H9 (cell line): ENCODE results near the gene NCOA1. TPM values are rescaled to one million over a fixed set of nuclear protein-coding genes. Genes with fewer than 3 reads are reported as not detected.

Experiments used
- DNase-seq: peaks from one replicate; pipeline ENCODE4 v3.0.0-alpha.2; 2017
- H2AFZ ChIP-seq: one replicate; pipeline ENCODE4 v1.6.1; 2013; ENCODE audit warnings: mild to moderate bottlenecking, low read length, control low read depth, moderate library complexity
- H2AK5ac ChIP-seq: 2 replicates; pipeline ENCODE4 v1.6.1; 2013; ENCODE audit warnings: low read length, control low read depth, mixed read lengths; ENCODE audit not compliant: insufficient read length
- H2BK120ac ChIP-seq: one replicate; pipeline ENCODE4 v1.6.1; 2013; ENCODE audit warnings: low read depth, mild to moderate bottlenecking, low read length, control low read depth, inconsistent platforms; ENCODE audit not compliant: poor library complexity, severe bottlenecking
- H2BK12ac ChIP-seq: 2 replicates; pipeline ENCODE4 v1.6.1; 2013; ENCODE audit warnings: low read length, control low read depth, mixed read lengths, low read depth; ENCODE audit not compliant: insufficient read length
- H2BK15ac ChIP-seq: 2 replicates; pipeline ENCODE4 v1.6.1; 2013; ENCODE audit warnings: low read depth, low read length, control low read depth
- H2BK20ac ChIP-seq: one replicate; pipeline ENCODE4 v1.6.1; 2013; ENCODE audit warnings: low read depth, mild to moderate bottlenecking, low read length, control low read depth, inconsistent platforms; ENCODE audit not compliant: poor library complexity, severe bottlenecking
- H2BK5ac ChIP-seq: 2 replicates; pipeline ENCODE4 v1.6.1; 2013; ENCODE audit warnings: low read length, control low read depth, mixed read lengths; ENCODE audit not compliant: insufficient read length
- H3K14ac ChIP-seq: 2 replicates; pipeline ENCODE4 v1.6.1; 2013; ENCODE audit warnings: low read length, control low read depth; ENCODE audit not compliant: insufficient read depth
- H3K18ac ChIP-seq: 2 replicates; pipeline ENCODE4 v1.6.1; 2013; ENCODE audit warnings: low read depth, mild to moderate bottlenecking, mixed read lengths, low read length, control low read depth; ENCODE audit not compliant: insufficient read length
- H3K23ac ChIP-seq: 2 replicates; pipeline ENCODE4 v1.6.1; 2013; ENCODE audit warnings: low read length, control low read depth, mixed read lengths, low read depth; ENCODE audit not compliant: insufficient read length
- H3K23me2 ChIP-seq: 2 replicates; pipeline ENCODE4 v1.6.1; 2013; ENCODE audit warnings: low read depth, mild to moderate bottlenecking, mixed read lengths, low read length, control low read depth; ENCODE audit not compliant: insufficient read length, poor library complexity, severe bottlenecking
- H3K27ac ChIP-seq: 2 replicates; pipeline ENCODE4 v1.5.1; 2013; ENCODE audit warnings: low read length, control low read depth, mixed read lengths, low read depth; ENCODE audit not compliant: insufficient read length
- H3K27me3 ChIP-seq: 2 replicates; pipeline ENCODE4 v1.6.1; 2013; ENCODE audit warnings: low read length, control low read depth, inconsistent platforms; ENCODE audit not compliant: insufficient read depth
- H3K4ac ChIP-seq: 2 replicates; pipeline ENCODE4 v1.6.1; 2013; ENCODE audit warnings: low read depth, mild to moderate bottlenecking, control low read depth, inconsistent platforms, low read length, moderate library complexity
- H3K4me1 ChIP-seq: 2 replicates; pipeline ENCODE4 v1.6.1; 2013; ENCODE audit warnings: low read length, control low read depth, inconsistent platforms; ENCODE audit not compliant: insufficient read depth
- H3K4me2 ChIP-seq: 2 replicates; pipeline ENCODE4 v1.6.1; 2013; ENCODE audit warnings: low read length, control low read depth, mixed read lengths; ENCODE audit not compliant: insufficient read length, insufficient read depth
- H3K56ac ChIP-seq: 2 replicates; pipeline ENCODE4 v1.6.1; 2013; ENCODE audit warnings: low read depth, mild to moderate bottlenecking, mixed read lengths, low read length, control low read depth; ENCODE audit not compliant: insufficient read length
- H3K79me1 ChIP-seq: 2 replicates; pipeline ENCODE4 v1.6.1; 2013; ENCODE audit warnings: low read depth, mild to moderate bottlenecking, moderate library complexity, low read length, control low read depth, inconsistent platforms; ENCODE audit not compliant: insufficient read depth, poor library complexity, severe bottlenecking
- H3K79me2 ChIP-seq: 2 replicates; pipeline ENCODE4 v1.6.1; 2013; ENCODE audit warnings: low read length, control low read depth, inconsistent platforms; ENCODE audit not compliant: insufficient read depth
- H3K9ac ChIP-seq: 2 replicates; pipeline ENCODE4 v1.6.1; 2013; ENCODE audit warnings: low read length, control low read depth, mixed read lengths; ENCODE audit not compliant: insufficient read length; ENCODE audit errors: extremely low read depth
- H3K9me3 ChIP-seq: one replicate; pipeline ENCODE4 v1.6.1; 2013; ENCODE audit warnings: low read depth, low read length, inconsistent platforms; ENCODE audit not compliant: control insufficient read depth
- H3T11ph ChIP-seq: one replicate; pipeline ENCODE4 v1.6.1; 2013; ENCODE audit warnings: mild to moderate bottlenecking, low read length, control low read depth, inconsistent platforms
- H4K20me1 ChIP-seq: one replicate; pipeline ENCODE4 v1.6.1; 2013; ENCODE audit not compliant: control insufficient read depth, insufficient read length, insufficient read depth
- H4K5ac ChIP-seq: 2 replicates; pipeline ENCODE4 v1.6.1; 2013; ENCODE audit warnings: low read depth, mild to moderate bottlenecking, mixed read lengths, low read length, control low read depth; ENCODE audit not compliant: insufficient read length
- H4K8ac ChIP-seq: replicated peaks from 2 replicates; pipeline ENCODE4 v1.6.1; 2013; ENCODE audit warnings: low read length, control low read depth, mixed read lengths, low read depth; ENCODE audit not compliant: insufficient read length
- H4K91ac ChIP-seq: 2 replicates; pipeline ENCODE4 v1.6.1; 2013; ENCODE audit warnings: low read depth, mild to moderate bottlenecking, moderate library complexity, mixed read lengths, low read length, control low read depth; ENCODE audit not compliant: insufficient read length
- H3K27ac Mint-ChIP-seq, 3 experiments: 2 replicates in 2 of 3; 3 replicates in 1 of 3; pipeline ENCODE4 v1.8.0; 2020 to 2021; ENCODE audit warnings: mixed read lengths in 3 of 3, mild to moderate bottlenecking in 1 of 3, moderate library complexity in 1 of 3
- H3K27me3 Mint-ChIP-seq: 2 replicates; pipeline ENCODE4 v1.8.0; 2021; ENCODE audit warnings: low read depth, mild to moderate bottlenecking, moderate library complexity, mixed read lengths
- H3K36me3 Mint-ChIP-seq, 3 experiments: 2 replicates in 2 of 3; 3 replicates in 1 of 3; pipeline ENCODE4 v1.8.0; 2020 to 2021; ENCODE audit warnings: low read depth in 3 of 3, mixed read lengths in 3 of 3; ENCODE audit not compliant: insufficient read depth in 1 of 3
- H3K4me1 Mint-ChIP-seq, 2 experiments: 2 replicates each; pipeline ENCODE4 v1.8.0; 2020; ENCODE audit warnings: mixed read lengths in 2 of 2
- H3K4me3 Mint-ChIP-seq, 2 experiments: 2 replicates in 1 of 2; 3 replicates in 1 of 2; pipeline ENCODE4 v1.8.0; 2020 to 2021; ENCODE audit warnings: mild to moderate bottlenecking in 2 of 2, mixed read lengths in 2 of 2, moderate library complexity in 1 of 2
- H3K9me3 Mint-ChIP-seq, 2 experiments: 2 replicates in 1 of 2; 3 replicates in 1 of 2; pipeline ENCODE4 v1.8.0; 2020; ENCODE audit warnings: mild to moderate bottlenecking in 2 of 2, mixed read lengths in 2 of 2, moderate library complexity in 1 of 2
- CTCF ChIP-seq: fragments of 200-600 bp; sonication (generic); conservative IDR thresholded peaks from 3 replicates; pipeline ENCODE4 v1.8.0; 2021; ENCODE audit warnings: antibody characterized with exemption, mild to moderate bottlenecking
- WGBS: extraction: QIAGEN DNeasy Blood & Tissue Kit; methylation state at CpG from one replicate; pipeline ENCODE4 v1.1.7; 2013; ENCODE audit warnings: missing lambda C conversion rate, low lambda C conversion rate, mixed read lengths; ENCODE audit not compliant: insufficient read length; ENCODE audit errors: extremely low coverage; 5-methylcytosine and 5-hydroxymethylcytosine counted together
- total RNA-seq: library from RNA; stranded (reverse); gene quantifications from 2 replicates; pipeline ENCODE4 v1.2.1, GENCODE V29; 2021

Gene NCOA1
- total RNA-seq, 1 experiment from 2014 or later = 14.8 TPM

GRCh38 chr2:24495451-24495850, 4.4 kb downstream of the NCOA1 start:
- Histone ChIP-seq H3K79me2 (no peaks in the 10 kb centered on the region), H3K18ac (no peak overlapping the region), H2BK120ac (no peak overlapping the region), H2AK5ac (no peak overlapping the region), H3T11ph (no peak overlapping the region), H3K4me2 (no peak overlapping the region), H3K9ac (no peak overlapping the region), H2BK12ac (no peak overlapping the region), H3K27ac (no peak overlapping the region), H3K14ac (no peak overlapping the region), H3K23me2 (peaks cover 9% of the 10 kb centered on the region), H4K91ac (no peak overlapping the region), H2BK15ac (no peak overlapping the region), H3K56ac (no peak overlapping the region), H3K23ac (no peak overlapping the region), H3K9me3 (no peaks in the 10 kb centered on the region), H2BK5ac (no peak overlapping the region), H2BK20ac (no peak overlapping the region), H4K8ac (no peak overlapping the region), H2AFZ (no peak overlapping the region), H4K20me1 (no peaks in the 10 kb centered on the region), H4K5ac (no peak overlapping the region), H3K4ac (no peak overlapping the region), H3K27me3 (peaks cover 4% of the 10 kb centered on the region; the same call in 1 of the 2 replicates), H3K79me1 (peaks cover 3% of the 10 kb centered on the region), H3K4me1 (peaks cover 5% of the 10 kb centered on the region)
- peaks cover 16% of the 10 kb centered on the region for H3K27me3 Mint-ChIP-seq
- WGBS = no CpG with 5 or more reads among the region's 4 CpGs
- no peaks in the 10 kb centered on the region for H3K36me3 Mint-ChIP-seq
- H3K9me3 Mint-ChIP-seq = no peaks in the 10 kb centered on the region
- DNase-seq = no peak
- no peak overlapping the region for H3K4me3 Mint-ChIP-seq
- peaks cover 17 to 23% of the 10 kb centered on the region in 2 experiments for H3K4me1 Mint-ChIP-seq
- H3K27ac Mint-ChIP-seq = no peak overlapping the region
- TF ChIP-seq CTCF = no peak
